Heart left ventricle (tissue), 16 donors: ENCODE measurements around the gene PNLIP. TPM values are rescaled to one million over a fixed set of nuclear protein-coding genes. Genes with fewer than 3 reads are reported as not detected.

Experiments
- ATAC-seq, 4 donors: fragments of 200-7000 bp; cut with Tn5 transposase; one replicate each; pipeline ENCODE4 v1.9.1; 2020 to 2022; ENCODE audit warnings: moderate library complexity in 4 of 4, mild to moderate bottlenecking in 3 of 4, moderate number of reproducible peaks in 1 of 4
- DNase-seq, 5 donors: peaks; one replicate each; pipeline ENCODE4 v3.0.0-alpha.2; 2020
- H3K27ac ChIP-seq, 12 donors: fragments of 200-600 bp; sonication (generic) in 4 of 12; one replicate each; pipeline versions ENCODE4 v1.5.0 to v1.8.0; 2016 to 2022; ENCODE audit warnings: mild to moderate bottlenecking in 2 of 12
- H3K27me3 ChIP-seq, 9 donors: fragments of 200-600 bp; sonication (generic) in 2 of 9; one replicate each; pipeline versions ENCODE4 v1.5.1 to v1.8.0; 2016 to 2022; ENCODE audit warnings: mild to moderate bottlenecking in 3 of 9
- H3K36me3 ChIP-seq, 9 donors: fragments of 200-600 bp; sonication (generic) in 2 of 9; one replicate each; pipeline versions ENCODE4 v1.5.0 to v1.8.0; 2018 to 2022; ENCODE audit warnings: mild to moderate bottlenecking in 2 of 9
- H3K4me1 ChIP-seq, 12 donors: fragments of 200-600 bp; sonication (generic) in 4 of 12; one replicate each; pipeline versions ENCODE4 v1.5.0 to v1.8.0; 2016 to 2022; ENCODE audit warnings: mild to moderate bottlenecking in 3 of 12
- H3K4me3 ChIP-seq, 12 donors: fragments of 200-600 bp; sonication (generic) in 4 of 12; one replicate each; pipeline versions ENCODE4 v1.5.0 to v1.8.0; 2017 to 2022; ENCODE audit warnings: mild to moderate bottlenecking in 9 of 12, moderate library complexity in 4 of 12
- H3K9me3 ChIP-seq, 12 donors: fragments of 200-600 bp; sonication (generic) in 4 of 12; one replicate each; pipeline versions ENCODE4 v1.5.0 to v1.8.0; 2016 to 2022; ENCODE audit warnings: mild to moderate bottlenecking in 1 of 12
- POLR2A ChIP-seq, 2 donors: fragments of 450-650 bp; IDR thresholded peaks; one replicate each; pipeline ENCODE4 v1.6.1; 2017; ENCODE audit warnings: antibody characterized with exemption in 2 of 2, mild to moderate bottlenecking in 2 of 2, moderate library complexity in 2 of 2
- WGBS, 4 donors: extraction: QIAGEN DNeasy Blood & Tissue Kit in 2 of 4; methylation state at CpG; one replicate each; pipeline versions ENCODE4 v1.1.5 to v1.1.7; 2013 to 2018; 5-methylcytosine and 5-hydroxymethylcytosine counted together
- intact Hi-C, 10 donors: fragments of 100-400 bp; cut with DNase I; formaldehyde crosslinking; loops; one replicate each; pipeline versions ENCODE4 v1.11.1 to v1.14.2; 2022
- polyA plus RNA-seq, 2 donors: library from polyadenylated mRNA; stranded (reverse); fragments of 200-250 nt; gene quantifications; one replicate each; pipeline ENCODE4 v1.2.3, GENCODE V29; 2013
- total RNA-seq, 9 donors: library from RNA; depleted of rRNA in 2 of 9; stranded (reverse); fragments of >200 nt in 2 of 9; fragmentation: NEBNext Ultra II Directional in 3 of 9; extraction: Animal tissue kit (Norgen Biotek cat#: 25700) in 3 of 9; gene quantifications; one replicate each; pipeline versions ENCODE4 v1.1.0 to v1.2.4, GENCODE V29; 2016 to 2023
- TF ChIP-seq, protein P1 (sequence below), 12 donors: fragments of 200-600 bp; sonication (generic) in 4 of 12; IDR thresholded peaks; one replicate each; pipeline versions ENCODE4 v1.5.0 to v1.8.0; 2018 to 2022; ENCODE audit warnings: antibody characterized with exemption in 12 of 12, mild to moderate bottlenecking in 5 of 12
- donor health status: ischemic (EF 13 %, LVEDD 7.1; RV severe dilation, severe dysfunction).
- donor health status: healthy with polysubstance abuse.
- donor health status: DM: no; HTN: yes; CAD: no.
- donor health status: DM: no; HTN: no; CAD: no.
- donor health status: ischemic (EF 25% LVEDD 6.9; RV normal size, moderate dysfunction).
- donor health status: ischemic (EF 25% LVEDD 5.7; RV mildly dilated, moderate dysfunction).
- donor health status: healthy.
- donor health status: DM: yes; HTN: yes; CAD: no.
- donor health status: ischemic (EF 35%, LVEDD 5.7; RV mildly dilated, moderate dysfunction).
- donor health status: nonischemic (EF 11% LVEDD 7.7; RV severe dilation, severe dysfunction).
- donor health status: DM: yes; HTN: yes; CAD: no.
- donor health status: PGD.
- donor health status: ischemic (EF 29% LVEDD 5.4; RV normal size, mild dysfunction).
- donor health status: nonischemic (EF 23%, LVEDD 6.1; RV moderate dilation, normal function).

PNLIP gene
- total and polyA plus RNA-seq, 11 donors, result 0.07 to 2.3 (median 1.7) TPM; not detected in 5

GRCh38 chr10:116545122-116545521, 609 bp upstream of the PNLIP start:
- WGBS, 4 donors, result 75 to 90% (median 81%) methylated on average over 1 of the region's 1 CpG
- H3K4me1 ChIP-seq, result no peaks in the 10 kb centered on the region
- H3K4me3 ChIP-seq, result no peak overlapping the region
- TF ChIP-seq, protein P1, sequence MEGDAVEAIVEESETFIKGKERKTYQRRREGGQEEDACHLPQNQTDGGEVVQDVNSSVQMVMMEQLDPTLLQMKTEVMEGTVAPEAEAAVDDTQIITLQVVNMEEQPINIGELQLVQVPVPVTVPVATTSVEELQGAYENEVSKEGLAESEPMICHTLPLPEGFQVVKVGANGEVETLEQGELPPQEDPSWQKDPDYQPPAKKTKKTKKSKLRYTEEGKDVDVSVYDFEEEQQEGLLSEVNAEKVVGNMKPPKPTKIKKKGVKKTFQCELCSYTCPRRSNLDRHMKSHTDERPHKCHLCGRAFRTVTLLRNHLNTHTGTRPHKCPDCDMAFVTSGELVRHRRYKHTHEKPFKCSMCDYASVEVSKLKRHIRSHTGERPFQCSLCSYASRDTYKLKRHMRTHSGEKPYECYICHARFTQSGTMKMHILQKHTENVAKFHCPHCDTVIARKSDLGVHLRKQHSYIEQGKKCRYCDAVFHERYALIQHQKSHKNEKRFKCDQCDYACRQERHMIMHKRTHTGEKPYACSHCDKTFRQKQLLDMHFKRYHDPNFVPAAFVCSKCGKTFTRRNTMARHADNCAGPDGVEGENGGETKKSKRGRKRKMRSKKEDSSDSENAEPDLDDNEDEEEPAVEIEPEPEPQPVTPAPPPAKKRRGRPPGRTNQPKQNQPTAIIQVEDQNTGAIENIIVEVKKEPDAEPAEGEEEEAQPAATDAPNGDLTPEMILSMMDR (IDR thresholded peaks at IDR 0.05), result no peak
- TF ChIP-seq POLR2A (IDR thresholded peaks at IDR 0.05), result no peak
- H3K27me3 ChIP-seq, result peaks cover 0 to 7% (median 0%) of the 10 kb centered on the region in 9 donors
- H3K9me3 ChIP-seq, result no peaks in the 10 kb centered on the region
- H3K27ac ChIP-seq, result no peak overlapping the region
- intact Hi-C loops, result no loop called here
- DNase-seq, result no peak
- no peaks in the 10 kb centered on the region for H3K36me3 ChIP-seq
- no peak for ATAC-seq

GRCh38 chr10:116548301-116548700, 2.6 kb downstream of the PNLIP start:
- 79 to 85% (median 82%) methylated on average over 5 of the region's 5 CpGs for WGBS, 4 donors
- intact Hi-C loops, result no loop called here
- no peak overlapping the region for H3K27ac ChIP-seq

DNA sequence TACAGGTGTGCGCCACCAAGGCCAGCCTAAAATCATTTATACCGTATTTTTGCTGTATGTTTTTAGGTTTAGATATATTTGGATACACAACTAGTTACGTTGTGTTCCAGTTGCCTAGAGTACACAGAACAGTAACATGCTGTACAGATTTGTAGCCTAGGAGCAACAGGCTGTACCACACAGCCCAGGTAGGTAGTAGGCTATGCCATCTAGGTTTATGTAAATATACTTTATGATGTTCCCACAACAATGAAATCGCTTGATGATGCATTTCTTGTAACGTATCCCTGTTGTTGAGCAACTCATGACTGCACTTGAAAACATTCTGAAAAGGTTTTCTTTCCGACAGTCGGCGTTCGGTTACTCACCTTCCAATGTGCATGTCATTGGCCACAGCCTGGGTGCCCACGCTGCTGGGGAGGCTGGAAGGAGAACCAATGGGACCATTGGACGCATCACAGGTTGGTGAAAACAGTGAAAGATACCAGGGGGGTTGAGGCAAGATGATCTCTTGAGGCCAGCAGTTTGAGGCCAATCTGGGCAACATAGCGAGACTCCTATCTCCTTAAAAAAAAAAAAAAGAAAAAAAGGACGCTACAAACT, 7.7 kb downstream of the PNLIP start:
- no peak overlapping the region for H3K4me3 ChIP-seq
- no peaks in the 10 kb centered on the region for H3K4me1 ChIP-seq
- 88 to 90% (median 88%) methylated on average over 13 of the region's 13 CpGs for WGBS, 4 donors
- intact Hi-C loops, result no loop called here
- ATAC-seq (no peak), DNase-seq (no peak)
- TF ChIP-seq, protein P1 (IDR thresholded peaks at IDR 0.05), result no peak
- TF ChIP-seq POLR2A (IDR thresholded peaks at IDR 0.05), result no peak
- no peak overlapping the region for H3K27ac ChIP-seq
- H3K27me3 ChIP-seq, result no peaks in the 10 kb centered on the region
- no peaks in the 10 kb centered on the region for H3K9me3 ChIP-seq
- no peaks in the 10 kb centered on the region for H3K36me3 ChIP-seq

More at GRCh38 chr10:116548301-116548700, 2.6 kb downstream of the PNLIP start:
- Histone ChIP-seq H3K9me3 (no peaks in the 10 kb centered on the region), H3K36me3 (no peaks in the 10 kb centered on the region), H3K27me3 (no peaks in the 10 kb centered on the region), H3K4me1 (no peaks in the 10 kb centered on the region), H3K4me3 (no peak overlapping the region)
- ATAC-seq, result no peak
- no peak for DNase-seq
- TF ChIP-seq POLR2A (IDR thresholded peaks at IDR 0.05), result no peak
- TF ChIP-seq, protein P1 (IDR thresholded peaks at IDR 0.05), result no peak

DNA sequence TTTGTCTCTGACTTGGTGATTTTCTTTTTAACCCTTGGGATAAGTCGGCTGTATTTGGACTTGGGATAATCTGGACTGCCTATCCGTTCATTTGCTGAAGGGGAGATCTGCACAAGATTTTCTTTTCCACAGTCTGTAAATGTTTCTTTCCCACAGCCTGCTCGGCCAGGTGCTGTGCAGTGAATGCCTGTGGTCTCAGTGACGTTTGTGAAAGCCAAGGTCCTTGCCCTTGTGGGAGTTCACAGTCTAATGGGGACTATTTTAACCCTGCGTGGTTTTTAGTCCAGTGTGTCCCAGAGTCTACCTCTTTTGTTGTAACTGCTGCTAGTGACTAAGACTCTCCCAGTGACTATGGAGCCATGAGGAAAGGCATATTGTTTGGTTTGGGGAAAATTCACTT, 8.9 kb downstream of the PNLIP start:
- Histone ChIP-seq H3K4me3 (no peak overlapping the region), H3K27me3 (no peaks in the 10 kb centered on the region), H3K4me1 (no peaks in the 10 kb centered on the region), H3K36me3 (no peaks in the 10 kb centered on the region), H3K27ac (no peak overlapping the region), H3K9me3 (no peaks in the 10 kb centered on the region)
- WGBS, 4 donors, result 45 to 58% (median 57%) methylated on average over 5 of the region's 5 CpGs
- DNase-seq (no peak), ATAC-seq (no peak)
- TF ChIP-seq, protein P1 (IDR thresholded peaks at IDR 0.05), result no peak
- TF ChIP-seq POLR2A (IDR thresholded peaks at IDR 0.05), result no peak
- intact Hi-C loops, result no loop called here
